H1 (cell line): ENCODE measurements around the gene DKK3. TPM values are rescaled to one million over a fixed set of nuclear protein-coding genes. Genes with fewer than 3 reads are reported as not detected.

ENCODE experiments used
- CTCF ChIA-PET: fragments of 300-600 bp; sonication (Branson Sonifier 250); formaldehyde crosslinking; loops from one replicate; lab custom pipeline; 2021; ENCODE audit not compliant: partially characterized antibody; lab: Charles Lee
- POLR2A ChIA-PET: fragments of 300-600 bp; sonication (Branson Sonifier 250); formaldehyde crosslinking; loops from one replicate; lab custom pipeline; 2021; ENCODE audit warnings: inconsistent platforms; ENCODE audit not compliant: partially characterized antibody; lab: Charles Lee
- DNase-seq, 2 experiments: peaks; one replicate each; pipeline versions ENCODE4 v3.0.0 to v3.0.0-alpha.2; 2010 to 2022; ENCODE audit warnings: low spot score in 2 of 2, low read depth in 1 of 2, mixed read lengths in 1 of 2
- FAIRE-seq: peaks from 2 replicates; lab custom pipeline; 2011; peaks lifted over from hg19 to GRCh38; lab: Jason Lieb, UNC
- H2AFZ ChIP-seq: 2 replicates; pipeline ENCODE4 v1.8.1; 2012; ENCODE audit warnings: low read length, inconsistent platforms
- H2AK5ac ChIP-seq: 2 replicates; pipeline ENCODE4 v1.6.1; 2013; ENCODE audit warnings: low read depth, low read length
- H2BK120ac ChIP-seq: replicated peaks from 2 replicates; pipeline ENCODE3; 2013; ENCODE audit warnings: low read depth, low read length, inconsistent platforms
- H2BK12ac ChIP-seq: 2 replicates; pipeline ENCODE4 v1.6.1; 2013; ENCODE audit warnings: low read depth, low read length
- H2BK15ac ChIP-seq: 2 replicates; pipeline ENCODE4 v1.6.1; 2013; ENCODE audit warnings: low read length
- H2BK20ac ChIP-seq: 2 replicates; pipeline ENCODE4 v1.6.1; 2013; ENCODE audit warnings: low read length
- H2BK5ac ChIP-seq: 2 replicates; pipeline ENCODE4 v1.6.1; 2013; ENCODE audit warnings: low read depth, low read length
- H3K14ac ChIP-seq: 2 replicates; pipeline ENCODE4 v1.6.1; 2013; ENCODE audit warnings: inconsistent platforms; ENCODE audit not compliant: insufficient read length
- H3K18ac ChIP-seq: 2 replicates; pipeline ENCODE4 v1.6.1; 2013; ENCODE audit warnings: low read length; ENCODE audit errors: extremely low read depth
- H3K23ac ChIP-seq: 2 replicates; pipeline ENCODE4 v1.6.1; 2013; ENCODE audit warnings: inconsistent platforms; ENCODE audit not compliant: insufficient read length
- H3K23me2 ChIP-seq: 2 replicates; pipeline ENCODE4 v1.6.1; 2013; ENCODE audit warnings: low read depth, low read length
- H3K27ac ChIP-seq: 2 replicates; pipeline ENCODE4 v1.6.1; 2011; ENCODE audit warnings: low read depth, low read length, inconsistent platforms
- H3K27me3 ChIP-seq, 4 experiments: replicated peaks in 1 of 4; 1 replicate in 1 of 4; 2 replicates in 3 of 4; pipeline versions ENCODE4 v1.6.1 to v1.8.1; 2011 to 2013; ENCODE audit warnings: low read length in 3 of 4, mild to moderate bottlenecking in 3 of 4, inconsistent platforms in 2 of 4, mixed read lengths in 2 of 4, moderate library complexity in 1 of 4; ENCODE audit not compliant: control insufficient read depth in 3 of 4, insufficient read depth in 3 of 4; ENCODE audit errors: extremely low read depth in 1 of 4
- H3K36me3 ChIP-seq, 4 experiments: 2 replicates each; pipeline versions ENCODE4 v1.6.1 to v1.8.1; 2011 to 2013; ENCODE audit warnings: mild to moderate bottlenecking in 4 of 4, low read length in 3 of 4, moderate library complexity in 2 of 4, control low read depth in 1 of 4, inconsistent platforms in 1 of 4; ENCODE audit not compliant: insufficient read depth in 4 of 4, control insufficient read depth in 2 of 4
- H3K4ac ChIP-seq: replicated peaks from 2 replicates; pipeline ENCODE3; 2013; ENCODE audit warnings: low read length, low read depth, mixed read lengths, inconsistent platforms; ENCODE audit not compliant: insufficient read length
- H3K4me1 ChIP-seq, 4 experiments: replicated peaks in 1 of 4; 1 replicate in 1 of 4; 2 replicates in 3 of 4; pipeline versions ENCODE4 v1.6.1 to v1.8.1; 2011 to 2013; ENCODE audit warnings: low read length in 3 of 4, inconsistent platforms in 2 of 4, mixed read lengths in 1 of 4; ENCODE audit not compliant: insufficient read depth in 4 of 4, control insufficient read depth in 3 of 4
- H3K4me2 ChIP-seq, 2 experiments: 2 replicates each; pipeline versions ENCODE4 v1.6.1 to v1.8.1; 2011 to 2013; ENCODE audit warnings: low read depth in 2 of 2, low read length in 2 of 2, control low read depth in 1 of 2, inconsistent platforms in 1 of 2, mild to moderate bottlenecking in 1 of 2; ENCODE audit not compliant: insufficient read depth in 1 of 2
- H3K4me3 ChIP-seq, 4 experiments: fragments of 200-600, 300-600 bp in 1 of 4; sonication (generic), shearing (Covaris generic), sonication (Bioruptor Twin) in 1 of 4; 2 replicates each; pipeline versions ENCODE4 v1.5.1 to v1.8.1; 2011 to 2016; ENCODE audit warnings: low read length in 4 of 4, low read depth in 3 of 4, control low read depth in 2 of 4, inconsistent platforms in 2 of 4, mild to moderate bottlenecking in 2 of 4, mixed read lengths in 1 of 4, moderate library complexity in 1 of 4; ENCODE audit not compliant: insufficient read depth in 2 of 4; ENCODE audit errors: extremely low read depth in 1 of 4
- H3K56ac ChIP-seq: replicated peaks from 2 replicates; pipeline ENCODE3; 2013; ENCODE audit warnings: low read depth, mild to moderate bottlenecking, mixed read lengths, low read length, inconsistent platforms; ENCODE audit not compliant: insufficient read length
- H3K79me1 ChIP-seq: 2 replicates; pipeline ENCODE4 v1.6.1; 2013; ENCODE audit warnings: low read depth, low read length, control low read depth
- H3K79me2 ChIP-seq, 2 experiments: 2 replicates each; pipeline versions ENCODE4 v1.6.1 to v1.8.1; 2012 to 2013; ENCODE audit warnings: low read length in 2 of 2, mild to moderate bottlenecking in 2 of 2, inconsistent platforms in 1 of 2; ENCODE audit not compliant: insufficient read depth in 2 of 2, control insufficient read depth in 1 of 2
- H3K9ac ChIP-seq, 4 experiments: replicated peaks in 1 of 4; 1 replicate in 1 of 4; 2 replicates in 3 of 4; pipeline versions ENCODE4 v1.6.1 to v1.8.1; 2011 to 2013; ENCODE audit warnings: low read depth in 3 of 4, low read length in 3 of 4, control low read depth in 2 of 4, mild to moderate bottlenecking in 2 of 4, moderate library complexity in 2 of 4, inconsistent platforms in 1 of 4; ENCODE audit errors: extremely low read depth in 1 of 4
- H3K9me3 ChIP-seq, 2 experiments: 2 replicates each; pipeline versions ENCODE4 v1.6.1 to v1.8.1; 2012 to 2013; ENCODE audit warnings: mild to moderate bottlenecking in 2 of 2, moderate library complexity in 2 of 2, control low read depth in 1 of 2, inconsistent platforms in 1 of 2, low read depth in 1 of 2, low read length in 1 of 2, mixed read lengths in 1 of 2; ENCODE audit not compliant: insufficient read depth in 2 of 2
- H4K20me1 ChIP-seq, 2 experiments: replicated peaks in 1 of 2; 2 replicates each; pipeline versions ENCODE3 to v1.8.1; 2011 to 2013; ENCODE audit warnings: inconsistent platforms in 2 of 2, low read length in 2 of 2, mild to moderate bottlenecking in 1 of 2; ENCODE audit not compliant: insufficient read depth in 2 of 2, control insufficient read depth in 1 of 2
- H4K5ac ChIP-seq: 2 replicates; pipeline ENCODE4 v1.6.1; 2013; ENCODE audit warnings: low read length, low read depth, mixed read lengths, inconsistent platforms; ENCODE audit not compliant: insufficient read length
- H4K8ac ChIP-seq: 2 replicates; pipeline ENCODE4 v1.8.0; 2013; ENCODE audit warnings: mild to moderate bottlenecking, moderate library complexity, low read length, inconsistent platforms; ENCODE audit not compliant: insufficient read depth; ENCODE audit errors: extremely low read depth
- H4K91ac ChIP-seq: replicated peaks from 2 replicates; pipeline ENCODE3; 2013; ENCODE audit warnings: low read length, mixed read lengths, inconsistent platforms; ENCODE audit not compliant: insufficient read length
- ASH2L ChIP-seq: fragments of 200-600, 300-600 bp; sonication (generic); IDR thresholded peaks from one replicate; pipeline ENCODE4 v1.7.1; 2017; ENCODE audit warnings: low read length
- CBX5 ChIP-seq: fragments of 300-800, 300-1000 bp; sonication (generic); IDR thresholded peaks from 2 replicates; pipeline ENCODE4 v1.7.1; 2016; ENCODE audit warnings: antibody characterized with exemption, low read length, low read depth
- CHD2 ChIP-seq: IDR thresholded peaks from 2 replicates; pipeline ENCODE4 v1.6.1; 2012; ENCODE audit warnings: low read length, improper control_type of control experiment
- EZH2 ChIP-seq: fragments of 200-600 bp; sonication (generic); IDR thresholded peaks from 2 replicates; pipeline ENCODE4 v1.7.1; 2012; ENCODE audit warnings: low read depth, mild to moderate bottlenecking, moderate library complexity, low read length, inconsistent platforms; ENCODE audit not compliant: severe bottlenecking
- GABPA ChIP-seq: IDR thresholded peaks from 2 replicates; pipeline ENCODE4 v1.6.1; 2011; ENCODE audit warnings: mild to moderate bottlenecking, low read length, moderate library complexity, borderline replicate concordance; ENCODE audit not compliant: insufficient read depth
- GTF2F1 ChIP-seq: IDR thresholded peaks from 2 replicates; pipeline ENCODE4 v1.6.1; 2012; ENCODE audit warnings: low read depth, low read length, improper control_type of control experiment, borderline replicate concordance
- HDAC2 ChIP-seq, 2 experiments: fragments of 300-600 bp in 1 of 2; sonication (generic) in 1 of 2; IDR thresholded peaks; 2 replicates each; pipeline ENCODE4 v1.6.1; 2011 to 2012; ENCODE audit warnings: low read depth in 2 of 2, low read length in 2 of 2, mild to moderate bottlenecking in 2 of 2, moderate library complexity in 2 of 2, borderline replicate concordance in 1 of 2, inconsistent platforms in 1 of 2
- MAX ChIP-seq: IDR thresholded peaks from 2 replicates; pipeline ENCODE4 v1.6.1; 2012; ENCODE audit warnings: inconsistent platforms
- NANOG ChIP-seq: IDR thresholded peaks from 2 replicates; pipeline ENCODE4 v1.6.1; 2011; ENCODE audit warnings: low read length, low read depth, mild to moderate bottlenecking, inconsistent platforms; ENCODE audit not compliant: insufficient read depth, poor library complexity, severe bottlenecking
- SIN3A ChIP-seq, 2 experiments: IDR thresholded peaks in 1 of 2; conservative IDR thresholded peaks in 1 of 2; 2 replicates each; pipeline ENCODE4 v1.6.1; 2011 to 2012; ENCODE audit warnings: low read length in 2 of 2, improper control_type of control experiment in 1 of 2, low read depth in 1 of 2, mild to moderate bottlenecking in 1 of 2
- WGBS, 2 experiments: shearing (Covaris generic) in 1 of 2; methylation state at CpG; one replicate each; pipeline versions ENCODE4 v1.1.6 to v1.1.7; 2013 to 2015; ENCODE audit warnings: low lambda C conversion rate in 2 of 2, mixed read lengths in 2 of 2, inconsistent platforms in 1 of 2, low coverage in 1 of 2, missing lambda C conversion rate in 1 of 2; ENCODE audit not compliant: insufficient replicate concordance in 2 of 2, insufficient coverage in 1 of 2, insufficient read length in 1 of 2; ENCODE audit errors: extremely low coverage in 1 of 2, missing lambda C conversion rate in 1 of 2; 5-methylcytosine and 5-hydroxymethylcytosine counted together
- polyA plus RNA-seq, 7 experiments: library from polyadenylated mRNA; depleted of rRNA in 3 of 7; stranded (reverse) in 5 of 7; unstranded in 2 of 7; fragments of >200 nt in 5 of 7; fragments of 200-250 nt in 2 of 7; gene quantifications; 1 replicate in 5 of 7; 2 replicates in 1 of 7; 4 replicates in 1 of 7; pipeline versions ENCODE4 v1.2.1 to v1.2.3, GENCODE V29; 2011 to 2013; ENCODE audit warnings: missing spikeins in 2 of 7, mixed read lengths in 2 of 7
- total RNA-seq: library from RNA; stranded (reverse); fragmentation: NEBNext Ultra II Directional; extraction: Animal tissue kit (Norgen Biotek cat#: 25700); gene quantifications from 2 replicates; pipeline ENCODE4 v1.2.1, GENCODE V29; 2021

Gene DKK3
- total and polyA plus RNA-seq, 2 of the 8 experiments (the other 6 are each of a cell fraction or from before 2014, with no cell fraction given), result 30.0 to 40.1 TPM

DNA sequence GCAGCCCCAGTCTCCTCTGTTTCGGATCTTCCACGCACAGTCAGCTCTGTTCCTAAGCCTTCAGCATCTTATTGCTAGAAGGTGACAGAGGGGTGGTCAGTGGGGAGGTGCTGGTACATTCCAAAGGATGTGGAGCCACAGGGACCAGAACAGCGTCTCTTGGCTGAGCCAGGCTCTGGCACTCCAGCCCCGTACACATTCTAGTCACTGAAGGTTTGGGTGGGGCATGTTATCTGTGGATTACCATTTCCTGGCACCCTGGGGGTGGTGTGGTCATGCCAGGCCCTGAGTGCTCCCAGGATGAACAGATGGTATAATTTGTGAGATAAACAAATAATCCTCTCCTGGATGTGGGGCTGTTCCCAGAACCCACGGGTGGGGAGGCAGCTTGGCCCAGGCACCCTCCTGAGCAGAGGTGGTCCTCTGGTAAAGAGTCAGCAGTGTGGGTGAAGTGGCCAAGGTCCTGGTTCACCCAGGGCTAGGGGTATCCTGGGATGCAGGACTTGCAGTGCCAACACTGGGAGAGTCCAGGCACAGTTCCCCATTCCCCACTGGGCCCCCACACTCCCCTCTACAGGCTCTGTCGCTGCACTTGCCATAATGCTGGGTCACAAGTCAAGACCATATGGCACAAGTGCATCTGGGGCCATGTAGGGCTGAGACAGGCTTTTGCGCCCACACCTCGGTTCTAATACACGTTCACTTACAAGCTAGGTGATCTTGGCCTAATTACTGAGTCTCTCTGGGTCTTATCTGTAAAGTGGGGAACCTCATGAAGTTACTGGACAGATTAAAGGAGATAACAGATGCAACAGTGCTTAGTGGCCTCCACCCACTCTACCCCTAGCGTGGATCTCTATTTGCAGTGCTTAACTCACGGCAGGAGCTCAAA is 33.0 kb downstream of the DKK3 start:
- Histone ChIP-seq H2BK15ac (no peak overlapping the region), H3K9me3 (no peaks in the 10 kb centered on the region), H3K27me3 (no peaks in the 10 kb centered on the region), H3K56ac (no peak overlapping the region), H3K14ac (no peak overlapping the region), H2BK120ac (no peak overlapping the region), H4K8ac (peak overlapping the region; percentile 31; the same call in 1 of the 2 replicates), H4K5ac (no peak overlapping the region), H2BK12ac (no peak overlapping the region), H4K20me1 (no peaks in the 10 kb centered on the region), H2AFZ (no peak overlapping the region), H2BK5ac (no peak overlapping the region), H3K4me3 (no peak overlapping the region), H2BK20ac (no peak overlapping the region), H3K23ac (no peak overlapping the region), H3K18ac (no peak overlapping the region), H3K4me1 (peaks cover 0 to 3% (median 2%) of the 10 kb centered on the region in 4 experiments; a peak in 4 of 7 replicates), H4K91ac (no peak overlapping the region), H3K79me2 (no peaks in the 10 kb centered on the region), H3K36me3 (no peaks in the 10 kb centered on the region), H2AK5ac (no peak overlapping the region), H3K4ac (no peak overlapping the region), H3K23me2 (no peaks in the 10 kb centered on the region), H3K79me1 (no peaks in the 10 kb centered on the region), H3K4me2 (no peak overlapping the region), H3K9ac (no peak overlapping the region), H3K27ac (no peak overlapping the region)
- DNase-seq (peak in 1 of 2 experiments; percentile 39), FAIRE-seq (no peak)
- ChIA-PET CTCF (interaction anchor here (0.6 to 5.4 kb wide), 9 partner anchors 9 to 177 kb away, joined by 3 to 63 read pairs (median 4); no protein-coding TSS in a partner anchor), POLR2A (interaction anchor here (1.1 to 1.4 kb wide), 3 partner anchors 14 to 25 kb away, joined by 3 to 5 read pairs (median 3); no protein-coding TSS in a partner anchor)
- 83% methylated on average over 11 of the region's 11 CpGs; no CpG with 5 or more reads in 1 of the 2 experiments for WGBS, 2 experiments
- no peak for TF ChIP-seq HDAC2 (IDR thresholded peaks at IDR 0.05; ENCODE audit: borderline replicate concordance in 1 of 2, low read depth in 2 of 2, low read length in 2 of 2)
- no peak for TF ChIP-seq MAX
- TF ChIP-seq SIN3A (conservative IDR thresholded peaks at IDR 0.05 in 1 of 2, IDR thresholded peaks at IDR 0.05 in 1 of 2; ENCODE audit: low read depth in 1 of 2, low read length in 2 of 2), result no peak
- no peak for TF ChIP-seq NANOG
- TF ChIP-seq CBX5, result no peak
- TF ChIP-seq EZH2, result no peak
- TF ChIP-seq CHD2, result no peak
- no peak for TF ChIP-seq GTF2F1
- TF ChIP-seq GABPA, result no peak
- TF ChIP-seq ASH2L, result no peak
